ENCODE data around the gene RBKS.

DNA sequence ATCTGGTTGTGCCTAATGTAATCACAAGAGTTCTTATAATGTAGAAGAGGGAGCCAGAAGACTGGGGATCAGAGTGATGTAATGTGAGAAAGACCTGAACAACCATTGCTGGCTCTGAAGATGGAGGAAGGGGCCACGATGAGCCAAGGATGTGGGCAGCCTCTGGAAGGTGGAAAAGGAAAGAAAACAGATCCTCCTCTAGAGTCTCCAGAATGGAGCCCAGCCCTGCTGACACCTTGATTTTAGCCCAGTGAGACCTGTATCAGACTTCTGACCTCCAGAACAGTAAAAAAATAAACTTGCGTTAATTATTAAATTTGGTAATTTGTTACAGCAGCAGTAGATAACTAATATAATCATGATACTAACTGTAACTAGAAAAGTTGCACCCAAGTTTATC is 3.1 kb downstream of the RBKS start:
- no peak for TF ChIP-seq ZSCAN29 (CRISPR knock-in tag; conservative IDR thresholded peaks at IDR 0.05)
- TF ChIP-seq, protein P1, sequence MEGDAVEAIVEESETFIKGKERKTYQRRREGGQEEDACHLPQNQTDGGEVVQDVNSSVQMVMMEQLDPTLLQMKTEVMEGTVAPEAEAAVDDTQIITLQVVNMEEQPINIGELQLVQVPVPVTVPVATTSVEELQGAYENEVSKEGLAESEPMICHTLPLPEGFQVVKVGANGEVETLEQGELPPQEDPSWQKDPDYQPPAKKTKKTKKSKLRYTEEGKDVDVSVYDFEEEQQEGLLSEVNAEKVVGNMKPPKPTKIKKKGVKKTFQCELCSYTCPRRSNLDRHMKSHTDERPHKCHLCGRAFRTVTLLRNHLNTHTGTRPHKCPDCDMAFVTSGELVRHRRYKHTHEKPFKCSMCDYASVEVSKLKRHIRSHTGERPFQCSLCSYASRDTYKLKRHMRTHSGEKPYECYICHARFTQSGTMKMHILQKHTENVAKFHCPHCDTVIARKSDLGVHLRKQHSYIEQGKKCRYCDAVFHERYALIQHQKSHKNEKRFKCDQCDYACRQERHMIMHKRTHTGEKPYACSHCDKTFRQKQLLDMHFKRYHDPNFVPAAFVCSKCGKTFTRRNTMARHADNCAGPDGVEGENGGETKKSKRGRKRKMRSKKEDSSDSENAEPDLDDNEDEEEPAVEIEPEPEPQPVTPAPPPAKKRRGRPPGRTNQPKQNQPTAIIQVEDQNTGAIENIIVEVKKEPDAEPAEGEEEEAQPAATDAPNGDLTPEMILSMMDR (CRISPR knock-in tag; IDR thresholded peaks at IDR 0.05) = no peak
- no peak for TF ChIP-seq SIN3A (IDR thresholded peaks at IDR 0.05; ENCODE audit: borderline replicate concordance, low read depth, low read length)
- TF ChIP-seq CREM (IDR thresholded peaks at IDR 0.05) = no peak
- no peak for TF ChIP-seq CREM (CRISPR knock-in tag; IDR thresholded peaks at IDR 0.05)
- TF ChIP-seq, protein P2, sequence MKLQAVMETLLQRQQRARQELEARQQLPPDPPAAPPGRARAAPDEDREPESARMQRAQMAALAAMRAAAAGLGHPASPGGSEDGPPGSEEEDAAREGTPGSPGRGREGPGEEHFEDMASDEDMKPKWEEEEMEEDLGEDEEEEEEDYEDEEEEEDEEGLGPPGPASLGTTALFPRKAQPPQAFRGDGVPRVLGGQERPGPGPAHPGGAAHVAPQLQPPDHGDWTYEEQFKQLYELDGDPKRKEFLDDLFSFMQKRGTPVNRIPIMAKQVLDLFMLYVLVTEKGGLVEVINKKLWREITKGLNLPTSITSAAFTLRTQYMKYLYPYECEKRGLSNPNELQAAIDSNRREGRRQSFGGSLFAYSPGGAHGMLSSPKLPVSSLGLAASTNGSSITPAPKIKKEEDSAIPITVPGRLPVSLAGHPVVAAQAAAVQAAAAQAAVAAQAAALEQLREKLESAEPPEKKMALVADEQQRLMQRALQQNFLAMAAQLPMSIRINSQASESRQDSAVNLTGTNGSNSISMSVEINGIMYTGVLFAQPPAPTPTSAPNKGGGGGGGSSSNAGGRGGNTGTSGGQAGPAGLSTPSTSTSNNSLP (IDR thresholded peaks at IDR 0.05; ENCODE audit: low read depth, low read length) = no peak
- no peak for TF ChIP-seq THAP11 (CRISPR knock-in tag; IDR thresholded peaks at IDR 0.05)
- TF ChIP-seq ZNF761 (CRISPR knock-in tag; conservative IDR thresholded peaks at IDR 0.05) = no peak
- TF ChIP-seq, protein P3, sequence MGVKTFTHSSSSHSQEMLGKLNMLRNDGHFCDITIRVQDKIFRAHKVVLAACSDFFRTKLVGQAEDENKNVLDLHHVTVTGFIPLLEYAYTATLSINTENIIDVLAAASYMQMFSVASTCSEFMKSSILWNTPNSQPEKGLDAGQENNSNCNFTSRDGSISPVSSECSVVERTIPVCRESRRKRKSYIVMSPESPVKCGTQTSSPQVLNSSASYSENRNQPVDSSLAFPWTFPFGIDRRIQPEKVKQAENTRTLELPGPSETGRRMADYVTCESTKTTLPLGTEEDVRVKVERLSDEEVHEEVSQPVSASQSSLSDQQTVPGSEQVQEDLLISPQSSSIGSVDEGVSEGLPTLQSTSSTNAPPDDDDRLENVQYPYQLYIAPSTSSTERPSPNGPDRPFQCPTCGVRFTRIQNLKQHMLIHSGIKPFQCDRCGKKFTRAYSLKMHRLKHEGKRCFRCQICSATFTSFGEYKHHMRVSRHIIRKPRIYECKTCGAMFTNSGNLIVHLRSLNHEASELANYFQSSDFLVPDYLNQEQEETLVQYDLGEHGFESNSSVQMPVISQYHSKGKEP (CRISPR knock-in tag; IDR thresholded peaks at IDR 0.05) = no peak
- TF ChIP-seq, protein P4, sequence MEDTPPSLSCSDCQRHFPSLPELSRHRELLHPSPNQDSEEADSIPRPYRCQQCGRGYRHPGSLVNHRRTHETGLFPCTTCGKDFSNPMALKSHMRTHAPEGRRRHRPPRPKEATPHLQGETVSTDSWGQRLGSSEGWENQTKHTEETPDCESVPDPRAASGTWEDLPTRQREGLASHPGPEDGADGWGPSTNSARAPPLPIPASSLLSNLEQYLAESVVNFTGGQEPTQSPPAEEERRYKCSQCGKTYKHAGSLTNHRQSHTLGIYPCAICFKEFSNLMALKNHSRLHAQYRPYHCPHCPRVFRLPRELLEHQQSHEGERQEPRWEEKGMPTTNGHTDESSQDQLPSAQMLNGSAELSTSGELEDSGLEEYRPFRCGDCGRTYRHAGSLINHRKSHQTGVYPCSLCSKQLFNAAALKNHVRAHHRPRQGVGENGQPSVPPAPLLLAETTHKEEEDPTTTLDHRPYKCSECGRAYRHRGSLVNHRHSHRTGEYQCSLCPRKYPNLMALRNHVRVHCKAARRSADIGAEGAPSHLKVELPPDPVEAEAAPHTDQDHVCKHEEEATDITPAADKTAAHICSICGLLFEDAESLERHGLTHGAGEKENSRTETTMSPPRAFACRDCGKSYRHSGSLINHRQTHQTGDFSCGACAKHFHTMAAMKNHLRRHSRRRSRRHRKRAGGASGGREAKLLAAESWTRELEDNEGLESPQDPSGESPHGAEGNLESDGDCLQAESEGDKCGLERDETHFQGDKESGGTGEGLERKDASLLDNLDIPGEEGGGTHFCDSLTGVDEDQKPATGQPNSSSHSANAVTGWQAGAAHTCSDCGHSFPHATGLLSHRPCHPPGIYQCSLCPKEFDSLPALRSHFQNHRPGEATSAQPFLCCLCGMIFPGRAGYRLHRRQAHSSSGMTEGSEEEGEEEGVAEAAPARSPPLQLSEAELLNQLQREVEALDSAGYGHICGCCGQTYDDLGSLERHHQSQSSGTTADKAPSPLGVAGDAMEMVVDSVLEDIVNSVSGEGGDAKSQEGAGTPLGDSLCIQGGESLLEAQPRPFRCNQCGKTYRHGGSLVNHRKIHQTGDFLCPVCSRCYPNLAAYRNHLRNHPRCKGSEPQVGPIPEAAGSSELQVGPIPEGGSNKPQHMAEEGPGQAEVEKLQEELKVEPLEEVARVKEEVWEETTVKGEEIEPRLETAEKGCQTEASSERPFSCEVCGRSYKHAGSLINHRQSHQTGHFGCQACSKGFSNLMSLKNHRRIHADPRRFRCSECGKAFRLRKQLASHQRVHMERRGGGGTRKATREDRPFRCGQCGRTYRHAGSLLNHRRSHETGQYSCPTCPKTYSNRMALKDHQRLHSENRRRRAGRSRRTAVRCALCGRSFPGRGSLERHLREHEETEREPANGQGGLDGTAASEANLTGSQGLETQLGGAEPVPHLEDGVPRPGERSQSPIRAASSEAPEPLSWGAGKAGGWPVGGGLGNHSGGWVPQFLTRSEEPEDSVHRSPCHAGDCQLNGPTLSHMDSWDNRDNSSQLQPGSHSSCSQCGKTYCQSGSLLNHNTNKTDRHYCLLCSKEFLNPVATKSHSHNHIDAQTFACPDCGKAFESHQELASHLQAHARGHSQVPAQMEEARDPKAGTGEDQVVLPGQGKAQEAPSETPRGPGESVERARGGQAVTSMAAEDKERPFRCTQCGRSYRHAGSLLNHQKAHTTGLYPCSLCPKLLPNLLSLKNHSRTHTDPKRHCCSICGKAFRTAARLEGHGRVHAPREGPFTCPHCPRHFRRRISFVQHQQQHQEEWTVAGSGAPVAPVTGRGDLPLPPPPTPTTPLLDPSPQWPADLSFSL (CRISPR knock-in tag; IDR thresholded peaks at IDR 0.05) = no peak

Measured in HepG2 (cell line).